ENCODE measurements around the gene PLK1. TPM values are rescaled to one million over a fixed set of nuclear protein-coding genes. Genes with fewer than 3 reads are reported as not detected.

Gene PLK1
- total RNA-seq, 2 experiments from 2014 or later, result 0.84 to 0.85 TPM

GRCh38 chr16:23668873-23669272, 9.8 kb upstream of the PLK1 start:
- Mint-ChIP-seq H3K27me3 (no peaks in the 10 kb centered on the region), H3K27ac (no peak overlapping the region), H3K9me3 (no peaks in the 10 kb centered on the region), H3K36me3 (ENCODE audit: low read depth) (peaks cover 88% of the 10 kb centered on the region), H3K4me1 (ENCODE audit: low read depth) (no peaks in the 10 kb centered on the region), H3K4me3 (no peak overlapping the region)
- H3K9me3 ChIP-seq (ENCODE audit: control insufficient read depth in 1 of 2, insufficient read depth in 1 of 2, low read length in 2 of 2), result no peaks in the 10 kb centered on the region
- ATAC-seq (ENCODE audit: poor library complexity), result no peak
- H3K4me1 ChIP-seq (ENCODE audit: insufficient read depth, low read length), result no peaks in the 10 kb centered on the region
- no peak for TF ChIP-seq CTCF (IDR thresholded peaks at IDR 0.05)
- ChIA-PET POLR2A (interaction anchor here (1.2 kb wide), 1 partner anchor 9 kb away, joined by 4 read pairs; no protein-coding TSS in a partner anchor), CTCF (interaction anchor here (0.5 kb wide), 1 partner anchor 493 kb away, joined by 3 read pairs; no protein-coding TSS in a partner anchor)
- no peak for DNase-seq
- H3K27me3 ChIP-seq (ENCODE audit: control insufficient read depth in 1 of 2, insufficient read depth in 2 of 2, low read length in 2 of 2), result no peaks in the 10 kb centered on the region
- no peak overlapping the region for H3K4me3 ChIP-seq (ENCODE audit: low read length)
- H3K27ac ChIP-seq (ENCODE audit: low read depth in 1 of 2, low read length in 2 of 2), result no peak overlapping the region
- intact Hi-C loops (cut with DNase I, micrococcal nuclease), result no loop called here
- peaks cover 65% of the 10 kb centered on the region for H3K36me3 ChIP-seq (ENCODE audit: insufficient read depth, low read length)

GRCh38 chr16:23670137-23670776, 8.4 kb upstream of the PLK1 start:
- CTCF ChIA-PET, result no interaction called here
- H3K4me3 ChIP-seq (ENCODE audit: low read length), result no peak overlapping the region
- Mint-ChIP-seq H3K27ac (no peak overlapping the region), H3K4me1 (ENCODE audit: low read depth) (no peaks in the 10 kb centered on the region), H3K9me3 (no peaks in the 10 kb centered on the region), H3K4me3 (no peak overlapping the region), H3K36me3 (ENCODE audit: low read depth) (peaks cover 75% of the 10 kb centered on the region), H3K27me3 (no peaks in the 10 kb centered on the region)
- H3K27me3 ChIP-seq (ENCODE audit: control insufficient read depth in 1 of 2, insufficient read depth in 2 of 2, low read length in 2 of 2), result no peaks in the 10 kb centered on the region
- POLR2A ChIA-PET, result no interaction called here
- TF ChIP-seq CTCF (IDR thresholded peaks at IDR 0.05), result no peak
- ATAC-seq (ENCODE audit: poor library complexity) (no peak), DNase-seq (no peak)
- peaks cover 52% of the 10 kb centered on the region for H3K36me3 ChIP-seq (ENCODE audit: insufficient read depth, low read length)
- H3K27ac ChIP-seq (ENCODE audit: low read depth in 1 of 2, low read length in 2 of 2), result no peak overlapping the region
- no peaks in the 10 kb centered on the region for H3K9me3 ChIP-seq (ENCODE audit: control insufficient read depth in 1 of 2, insufficient read depth in 1 of 2, low read length in 2 of 2)
- no peaks in the 10 kb centered on the region for H3K4me1 ChIP-seq (ENCODE audit: insufficient read depth, low read length)
- intact Hi-C loops (cut with DNase I, micrococcal nuclease), result loop anchor here in 1 of 2 experiments (10.0 kb wide), 1 partner anchor 365 kb away; no protein-coding TSS in a partner anchor

DNA sequence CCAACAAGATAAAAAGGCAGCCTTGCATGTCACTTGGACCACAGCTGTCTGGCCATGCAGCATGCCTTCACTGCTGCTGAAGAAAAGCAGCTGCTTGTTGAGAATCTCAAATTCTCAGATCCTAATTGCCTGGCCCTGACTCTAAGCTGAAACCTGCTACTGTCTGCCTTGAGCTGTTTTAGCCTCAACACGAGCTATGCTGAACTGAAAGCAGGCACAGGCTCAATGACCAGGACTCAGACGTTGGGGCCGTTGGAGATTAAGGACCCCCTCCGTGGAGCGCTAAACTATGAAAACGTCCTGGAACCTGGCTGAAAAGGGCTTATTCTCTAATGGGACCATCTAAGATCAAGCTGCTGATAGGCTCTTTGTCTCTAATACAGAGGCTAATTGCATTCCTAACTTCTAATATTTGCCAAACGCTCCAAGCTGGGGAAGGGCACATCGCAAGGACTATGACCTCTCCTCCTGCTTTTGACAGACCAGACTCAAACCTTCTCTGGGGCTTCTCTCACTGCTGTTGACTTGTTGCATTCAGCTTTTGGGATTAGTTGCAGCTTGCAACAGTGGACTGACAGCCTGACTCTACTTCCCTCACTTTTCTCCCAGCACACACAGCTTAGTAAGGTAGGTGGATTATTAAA, 4.6 kb upstream of the PLK1 start:
- Mint-ChIP-seq H3K27ac (no peak overlapping the region), H3K27me3 (no peaks in the 10 kb centered on the region), H3K36me3 (ENCODE audit: low read depth) (peaks cover 36% of the 10 kb centered on the region), H3K4me1 (ENCODE audit: low read depth) (peaks cover 14% of the 10 kb centered on the region), H3K4me3 (no peak overlapping the region), H3K9me3 (no peaks in the 10 kb centered on the region)
- no peaks in the 10 kb centered on the region for H3K27me3 ChIP-seq (ENCODE audit: control insufficient read depth in 1 of 2, insufficient read depth in 2 of 2, low read length in 2 of 2)
- peaks cover 11% of the 10 kb centered on the region for H3K4me1 ChIP-seq (ENCODE audit: insufficient read depth, low read length)
- DNase-seq (no peak), ATAC-seq (ENCODE audit: poor library complexity) (no peak)
- H3K27ac ChIP-seq (ENCODE audit: low read depth in 1 of 2, low read length in 2 of 2), result no peak overlapping the region
- ChIA-PET POLR2A (no interaction called here), CTCF (no interaction called here)
- H3K36me3 ChIP-seq (ENCODE audit: insufficient read depth, low read length), result peaks cover 15% of the 10 kb centered on the region
- no peak for TF ChIP-seq CTCF (IDR thresholded peaks at IDR 0.05)
- no peaks in the 10 kb centered on the region for H3K9me3 ChIP-seq (ENCODE audit: control insufficient read depth in 1 of 2, insufficient read depth in 1 of 2, low read length in 2 of 2)
- intact Hi-C loops (cut with DNase I, micrococcal nuclease), result loop anchor here in 1 of 2 experiments (10.0 kb wide), 1 partner anchor 361 kb away; no protein-coding TSS in a partner anchor
- H3K4me3 ChIP-seq (ENCODE audit: low read length), result no peak overlapping the region

Measured in CD4-positive, alpha-beta T cell (primary cell).